GM18499 (cell line): Measurements from ENCODE around the gene CNGA3.

Source experiments
- ATAC-seq: cut with Tn5 transposase; IDR thresholded peaks from one replicate; pipeline ENCODE4 v1.9.1; 2021; ENCODE audit warnings: moderate number of reproducible peaks; ENCODE audit not compliant: insufficient read depth, unreplicated experiment

The CNGA3 gene

GRCh38 chr2:98324181-98324580 is 22.1 kb upstream of the CNGA3 start:
- no peak for ATAC-seq

- ATAC-seq = no peak
These were observed 18.5 kb upstream of the CNGA3 start for GRCh38 chr2:98327776-98328175.

GRCh38 chr2:98329549-98329948 is 16.7 kb upstream of the CNGA3 start:
- no peak for ATAC-seq

GRCh38 chr2:98332989-98333388 is 13.3 kb upstream of the CNGA3 start:
- no peak for ATAC-seq

- ATAC-seq = no peak
These were observed 12.3 kb upstream of the CNGA3 start for GRCh38 chr2:98333922-98334321.

GRCh38 chr2:98334439-98335078 is 11.7 kb upstream of the CNGA3 start:
- no peak for ATAC-seq

GRCh38 chr2:98335271-98335670 is 11.0 kb upstream of the CNGA3 start:
- no peak for ATAC-seq

- no peak for ATAC-seq
These were observed 5.0 kb upstream of the CNGA3 start for GRCh38 chr2:98341241-98341640.

- no peak for ATAC-seq
These were observed 3.0 kb upstream of the CNGA3 start for GRCh38 chr2:98343285-98343684.

GRCh38 chr2:98347298-98348065 is 1.2 kb downstream of the CNGA3 start:
- ATAC-seq = no peak

GRCh38 chr2:98348066-98348561 is 1.9 kb downstream of the CNGA3 start:
- ATAC-seq = no peak

- ATAC-seq = no peak
These were observed 4.2 kb downstream of the CNGA3 start for GRCh38 chr2:98350411-98350810.

- ATAC-seq = no peak
These were observed 9.6 kb downstream of the CNGA3 start for GRCh38 chr2:98355881-98356280.

GRCh38 chr2:98356729-98357128 is 10.5 kb downstream of the CNGA3 start:
- ATAC-seq = no peak

- ATAC-seq = no peak
These were observed 11.6 kb downstream of the CNGA3 start for GRCh38 chr2:98357849-98358248.

GRCh38 chr2:98359986-98360385 is 13.7 kb downstream of the CNGA3 start:
- ATAC-seq = no peak

GRCh38 chr2:98367721-98368120 is 21.5 kb downstream of the CNGA3 start:
- no peak for ATAC-seq

GRCh38 chr2:98369710-98370239 is 23.5 kb downstream of the CNGA3 start:
- no peak for ATAC-seq

GRCh38 chr2:98372121-98372520 is 25.9 kb downstream of the CNGA3 start:
- ATAC-seq = no peak

GRCh38 chr2:98372579-98372978 is 26.3 kb downstream of the CNGA3 start:
- no peak for ATAC-seq

GRCh38 chr2:98374286-98374685 is 28.0 kb downstream of the CNGA3 start:
- no peak for ATAC-seq
